ENCODE results near the gene FBXW9. TPM values are rescaled to one million over a fixed set of nuclear protein-coding genes. Genes with fewer than 3 reads are reported as not detected.

Gene FBXW9
- polyA plus RNA-seq, 1 donor from 2014 or later: 16.2 TPM

DNA sequence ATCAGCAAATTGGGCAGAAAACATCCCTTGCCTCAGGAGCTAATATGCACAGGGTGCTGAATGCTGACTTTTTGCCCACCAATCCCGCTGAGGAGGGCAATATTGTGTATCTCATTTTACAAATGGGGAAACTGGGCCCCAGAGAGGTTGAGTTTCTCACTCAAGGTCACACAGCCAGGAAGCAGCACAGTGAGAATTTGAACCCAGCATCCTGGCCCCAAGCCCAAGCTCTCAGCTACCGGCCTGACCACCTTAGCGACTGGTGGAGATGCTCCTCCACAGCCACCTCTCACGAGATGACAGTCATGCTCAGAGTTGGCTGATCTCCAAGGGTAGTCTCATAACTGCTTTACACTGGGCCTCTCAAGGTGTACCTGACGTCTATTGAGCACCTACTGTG lies 3.5 kb downstream of the FBXW9 start:
- TF ChIP-seq MXI1 (conservative IDR thresholded peaks at IDR 0.05; ENCODE audit: poor library complexity, severe bottlenecking) (no peak), SMC3 (conservative IDR thresholded peaks at IDR 0.05; ENCODE audit: poor library complexity) (no peak), EP300 (conservative IDR thresholded peaks at IDR 0.05; ENCODE audit: poor library complexity, severe bottlenecking) (no peak), TAF1 (IDR thresholded peaks at IDR 0.05; ENCODE audit: low read depth) (no peak), RAD21 (conservative IDR thresholded peaks at IDR 0.05) (no peak)
- H3K9me2 ChIP-seq (ENCODE audit: insufficient read depth, low read length): no peaks in the 10 kb centered on the region
- H2AFZ ChIP-seq (ENCODE audit: low read depth, low read length): no peak overlapping the region
- H4K20me1 ChIP-seq (ENCODE audit: insufficient read depth): no peaks in the 10 kb centered on the region
- no peak overlapping the region for H3K4me3 ChIP-seq (ENCODE audit: low read length)
- no peaks in the 10 kb centered on the region for H3K36me3 ChIP-seq (ENCODE audit: insufficient read depth, low read length)
- peaks cover 5% of the 10 kb centered on the region for H3F3A ChIP-seq (ENCODE audit: insufficient read depth, low read length, poor library complexity, severe bottlenecking)
- no peak overlapping the region for H3K27ac ChIP-seq (ENCODE audit: low read length)
- H3K27me3 ChIP-seq (ENCODE audit: insufficient read depth, low read depth, low read length): no peaks in the 10 kb centered on the region
- H3K4me2 ChIP-seq (ENCODE audit: low read length): no peak overlapping the region
- no peak overlapping the region for H3K9ac ChIP-seq (ENCODE audit: low read length)
- H3K79me2 ChIP-seq (replicated peaks; ENCODE audit: insufficient read depth, low read length): no peaks in the 10 kb centered on the region
- H3K9me3 ChIP-seq (ENCODE audit: low read length): no peaks in the 10 kb centered on the region

DNA sequence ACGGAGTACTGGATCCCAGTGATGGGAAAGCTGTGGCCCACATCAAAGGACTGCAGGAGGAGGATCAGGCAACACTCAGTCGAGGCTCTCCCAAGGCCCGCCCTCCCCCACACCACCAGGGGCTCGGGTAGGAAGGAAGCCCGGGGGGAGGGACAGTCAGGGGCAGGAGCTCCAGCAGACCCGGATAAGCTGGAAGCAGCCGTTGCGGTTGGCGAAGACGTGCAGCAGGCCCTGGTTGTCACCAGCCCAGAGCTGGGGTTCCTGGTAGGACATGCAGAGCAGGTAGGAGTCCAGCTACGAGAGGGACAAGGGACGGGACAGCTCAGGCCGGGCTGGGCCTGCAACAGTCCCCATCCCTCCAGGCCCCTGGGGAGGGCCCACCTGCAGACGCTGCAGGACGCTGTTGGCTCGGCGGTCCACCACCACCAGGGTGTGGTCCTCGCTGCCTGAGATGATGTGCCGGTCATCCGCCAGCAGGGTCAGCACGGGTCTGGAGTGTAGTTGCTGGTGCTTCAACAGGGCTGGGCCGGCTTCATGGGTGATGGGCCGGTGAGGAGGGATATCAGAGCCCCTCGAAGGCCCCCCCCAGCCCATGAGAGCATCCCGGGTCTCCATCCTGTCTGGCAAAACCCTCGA lies 6.7 kb downstream of the FBXW9 start:
- H3K27ac ChIP-seq (ENCODE audit: low read length): no peak overlapping the region
- TF ChIP-seq TAF1 (IDR thresholded peaks at IDR 0.05; ENCODE audit: low read depth) (no peak), RAD21 (conservative IDR thresholded peaks at IDR 0.05) (no peak), SMC3 (conservative IDR thresholded peaks at IDR 0.05; ENCODE audit: poor library complexity) (no peak), POLR2AphosphoS5 (IDR thresholded peaks at IDR 0.05) (no peak), MXI1 (conservative IDR thresholded peaks at IDR 0.05; ENCODE audit: poor library complexity, severe bottlenecking) (no peak), REST (IDR thresholded peaks at IDR 0.05; ENCODE audit: borderline replicate concordance) (no peak), EP300 (conservative IDR thresholded peaks at IDR 0.05; ENCODE audit: poor library complexity, severe bottlenecking) (no peak), EZH2 (IDR thresholded peaks at IDR 0.05; ENCODE audit: borderline replicate concordance, insufficient read depth, low read length, poor library complexity, severe bottlenecking) (no peak)
- TF ChIP-seq, protein P1, sequence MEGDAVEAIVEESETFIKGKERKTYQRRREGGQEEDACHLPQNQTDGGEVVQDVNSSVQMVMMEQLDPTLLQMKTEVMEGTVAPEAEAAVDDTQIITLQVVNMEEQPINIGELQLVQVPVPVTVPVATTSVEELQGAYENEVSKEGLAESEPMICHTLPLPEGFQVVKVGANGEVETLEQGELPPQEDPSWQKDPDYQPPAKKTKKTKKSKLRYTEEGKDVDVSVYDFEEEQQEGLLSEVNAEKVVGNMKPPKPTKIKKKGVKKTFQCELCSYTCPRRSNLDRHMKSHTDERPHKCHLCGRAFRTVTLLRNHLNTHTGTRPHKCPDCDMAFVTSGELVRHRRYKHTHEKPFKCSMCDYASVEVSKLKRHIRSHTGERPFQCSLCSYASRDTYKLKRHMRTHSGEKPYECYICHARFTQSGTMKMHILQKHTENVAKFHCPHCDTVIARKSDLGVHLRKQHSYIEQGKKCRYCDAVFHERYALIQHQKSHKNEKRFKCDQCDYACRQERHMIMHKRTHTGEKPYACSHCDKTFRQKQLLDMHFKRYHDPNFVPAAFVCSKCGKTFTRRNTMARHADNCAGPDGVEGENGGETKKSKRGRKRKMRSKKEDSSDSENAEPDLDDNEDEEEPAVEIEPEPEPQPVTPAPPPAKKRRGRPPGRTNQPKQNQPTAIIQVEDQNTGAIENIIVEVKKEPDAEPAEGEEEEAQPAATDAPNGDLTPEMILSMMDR (IDR thresholded peaks at IDR 0.05; ENCODE audit: poor library complexity, severe bottlenecking): no peak
- no peaks in the 10 kb centered on the region for H4K20me1 ChIP-seq (ENCODE audit: insufficient read depth)
- no peak overlapping the region for H2AFZ ChIP-seq (ENCODE audit: low read depth, low read length)
- H3K9me3 ChIP-seq (ENCODE audit: low read length): no peaks in the 10 kb centered on the region
- H3K27me3 ChIP-seq (ENCODE audit: insufficient read depth, low read depth, low read length): no peaks in the 10 kb centered on the region
- H3K36me3 ChIP-seq (ENCODE audit: insufficient read depth, low read length): no peaks in the 10 kb centered on the region
- no peak overlapping the region for H3K4me3 ChIP-seq (ENCODE audit: low read length)
- no peaks in the 10 kb centered on the region for H3K9me2 ChIP-seq (ENCODE audit: insufficient read depth, low read length)
- no peak overlapping the region for H3K9ac ChIP-seq (ENCODE audit: low read length)
- no peaks in the 10 kb centered on the region for H3K79me2 ChIP-seq (replicated peaks; ENCODE audit: insufficient read depth, low read length)
- H3K4me2 ChIP-seq (ENCODE audit: low read length): no peak overlapping the region
- no peaks in the 10 kb centered on the region for H3F3A ChIP-seq (ENCODE audit: insufficient read depth, low read length, poor library complexity, severe bottlenecking)

Measured in neural cell (in vitro differentiated cells).